Measurements from ENCODE around the gene GPD1. TPM values are rescaled to one million over a fixed set of nuclear protein-coding genes. Genes with fewer than 3 reads are reported as not detected.

The GPD1 gene
- total RNA-seq, 1 donor from 2014 or later, result 0.56 TPM

DNA sequence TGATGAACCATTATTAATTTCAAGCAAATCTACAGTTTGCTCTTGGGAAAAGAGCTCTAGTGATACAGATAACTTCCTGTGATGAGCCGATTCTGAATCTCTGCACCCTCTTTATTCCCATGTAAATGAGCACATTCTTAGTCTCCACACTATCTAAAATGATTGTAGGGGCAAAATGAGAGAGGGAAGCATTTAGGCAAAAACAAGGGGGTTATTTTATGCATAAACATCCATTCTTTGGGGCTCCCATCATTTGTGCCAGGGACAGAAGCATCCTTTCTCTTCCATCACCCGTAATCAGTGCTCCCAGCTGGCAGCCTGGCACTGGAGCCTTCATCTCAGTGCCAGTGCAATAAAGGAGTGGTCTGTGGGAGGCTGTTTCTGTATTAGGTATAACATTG lies 1.7 kb upstream of the GPD1 start:
- no peak for ATAC-seq

DNA sequence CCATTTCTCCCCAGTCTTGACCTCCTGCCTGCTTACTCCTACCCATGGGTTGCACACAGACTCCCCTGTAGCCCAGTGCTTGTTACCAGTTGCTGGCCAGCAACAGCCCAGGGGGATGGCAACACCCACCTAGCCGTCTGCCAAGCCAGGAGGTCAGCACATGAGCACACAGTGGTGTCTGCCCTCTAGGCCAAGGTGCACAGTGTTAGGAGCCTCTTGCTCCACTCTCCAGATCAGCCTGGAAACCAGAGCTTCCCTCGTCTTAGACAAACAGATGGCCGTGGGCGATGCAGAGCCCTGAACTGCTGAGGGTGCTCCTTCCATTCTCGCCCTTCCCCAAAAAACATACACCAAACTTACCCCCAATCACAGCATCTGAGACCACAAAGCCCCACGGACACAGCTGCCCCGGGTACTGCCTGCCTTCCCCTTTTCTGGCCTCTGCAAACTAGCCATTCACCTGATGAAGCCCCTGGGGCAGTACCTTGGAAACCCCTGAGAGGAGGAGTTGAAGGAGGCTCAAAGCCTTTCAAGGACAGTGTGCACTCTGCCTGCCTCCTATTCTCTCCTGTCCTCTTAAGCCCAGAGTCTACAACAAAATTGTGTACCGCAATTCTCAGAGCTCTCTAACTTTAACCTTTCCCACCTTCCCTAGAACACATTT lies 1.0 kb upstream of the GPD1 start:
- no peak for ATAC-seq

DNA sequence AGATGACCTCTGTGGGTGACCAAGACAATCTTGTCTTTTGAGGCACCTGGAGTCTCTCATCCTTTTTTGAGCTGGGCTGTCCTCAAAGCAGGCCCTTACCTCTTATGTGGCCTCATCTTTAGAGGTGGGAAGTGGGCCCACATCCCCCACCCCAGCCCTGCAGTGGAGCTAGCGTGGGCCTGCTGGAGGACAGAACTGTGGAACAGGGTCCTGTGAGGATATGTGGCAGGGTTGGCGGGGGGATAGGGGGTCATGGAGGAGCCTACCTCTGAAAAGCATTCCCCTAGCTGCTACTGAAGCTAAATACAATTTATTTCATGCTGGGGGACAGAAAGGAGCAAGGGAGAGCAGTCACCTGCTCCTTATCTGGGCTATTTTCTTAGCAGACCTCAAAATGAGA lies 457 bp upstream of the GPD1 start:
- ATAC-seq, result no peak

DNA sequence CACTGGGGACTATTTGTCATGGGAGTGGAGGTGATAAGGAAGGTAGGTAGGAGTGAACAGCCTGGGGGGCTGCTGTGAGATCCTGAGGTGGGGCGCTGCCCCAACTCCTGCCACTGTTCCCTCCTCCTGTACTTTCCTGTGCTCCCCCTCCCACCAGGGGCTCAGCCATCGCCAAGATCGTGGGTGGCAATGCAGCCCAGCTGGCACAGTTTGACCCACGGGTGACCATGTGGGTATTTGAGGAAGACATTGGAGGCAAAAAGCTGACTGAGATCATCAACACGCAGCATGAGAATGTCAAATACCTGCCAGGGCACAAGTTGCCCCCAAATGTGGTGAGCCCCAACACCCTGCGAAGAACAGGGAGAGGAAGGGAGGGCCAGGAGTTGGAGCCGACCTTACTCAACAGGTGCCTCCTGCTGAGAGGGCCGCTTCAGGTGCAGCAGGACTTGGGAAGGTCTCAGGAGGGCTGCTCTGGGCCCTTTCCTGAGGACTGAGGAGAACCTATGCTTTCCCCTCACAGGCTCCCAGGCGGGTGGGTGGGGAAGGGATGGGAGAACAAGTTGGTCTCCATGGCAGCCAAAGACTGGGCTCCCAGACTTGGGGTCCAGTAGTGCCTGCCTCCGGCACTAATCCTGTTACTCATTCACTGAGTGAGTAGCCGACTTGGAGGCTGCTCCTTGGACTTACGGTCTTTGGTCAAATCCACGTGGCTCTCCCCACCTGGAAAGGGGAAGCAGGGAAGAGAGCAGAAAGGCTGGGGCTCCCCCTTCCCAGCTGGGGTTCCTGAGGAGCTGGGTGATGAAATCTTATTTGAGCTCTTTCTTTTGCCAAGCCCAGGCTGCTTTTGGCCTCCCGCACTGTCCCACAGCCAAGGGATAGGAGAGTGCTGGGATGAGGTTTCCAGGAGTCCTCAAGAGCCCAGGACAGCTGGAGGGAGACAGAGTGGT lies 884 bp downstream of the GPD1 start:
- no peak for ATAC-seq

DNA sequence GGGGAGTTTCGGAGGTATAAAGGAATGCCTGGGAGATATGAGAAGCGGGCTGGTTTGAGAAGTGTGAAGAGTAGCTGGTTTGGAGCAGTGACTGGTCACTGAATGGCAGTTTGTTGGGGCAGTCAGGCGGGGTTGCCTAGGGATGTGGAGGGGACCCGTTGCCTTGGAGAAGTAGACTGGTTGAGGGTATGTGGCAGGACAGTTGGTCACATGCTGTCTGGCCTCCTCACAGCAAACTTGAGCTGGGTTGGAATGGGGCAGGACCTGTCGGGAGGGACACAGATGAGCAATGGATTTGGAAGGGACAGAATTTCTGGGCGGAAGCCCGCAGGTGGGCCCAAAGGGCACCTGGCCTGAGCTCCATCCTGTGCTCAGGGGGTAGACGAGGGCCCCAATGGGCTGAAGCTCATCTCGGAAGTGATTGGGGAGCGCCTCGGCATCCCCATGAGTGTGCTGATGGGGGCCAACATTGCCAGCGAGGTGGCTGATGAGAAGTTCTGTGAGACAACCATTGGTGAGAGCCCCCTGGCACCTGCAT lies 2.2 kb downstream of the GPD1 start:
- ATAC-seq, result no peak

DNA sequence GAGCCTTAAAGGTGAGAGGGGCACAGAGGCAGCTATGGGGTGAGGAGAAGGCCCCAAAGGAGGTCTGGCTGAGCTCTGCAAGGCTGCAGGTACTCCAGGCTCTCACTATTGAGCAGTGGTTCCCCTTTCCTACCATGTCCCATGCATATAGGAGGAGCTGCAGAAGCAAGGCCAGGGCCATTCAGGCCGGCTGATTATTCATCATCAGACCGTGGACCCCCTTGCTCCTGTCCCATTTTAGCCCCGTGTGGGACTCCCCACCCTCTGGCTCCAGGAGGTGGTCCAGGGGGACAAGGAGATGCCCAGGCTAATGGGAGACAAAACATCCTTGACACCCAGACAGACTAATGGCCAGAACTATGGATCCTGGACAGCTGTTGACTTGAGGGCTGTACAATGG lies 3.1 kb downstream of the GPD1 start:
- ATAC-seq, result no peak

DNA sequence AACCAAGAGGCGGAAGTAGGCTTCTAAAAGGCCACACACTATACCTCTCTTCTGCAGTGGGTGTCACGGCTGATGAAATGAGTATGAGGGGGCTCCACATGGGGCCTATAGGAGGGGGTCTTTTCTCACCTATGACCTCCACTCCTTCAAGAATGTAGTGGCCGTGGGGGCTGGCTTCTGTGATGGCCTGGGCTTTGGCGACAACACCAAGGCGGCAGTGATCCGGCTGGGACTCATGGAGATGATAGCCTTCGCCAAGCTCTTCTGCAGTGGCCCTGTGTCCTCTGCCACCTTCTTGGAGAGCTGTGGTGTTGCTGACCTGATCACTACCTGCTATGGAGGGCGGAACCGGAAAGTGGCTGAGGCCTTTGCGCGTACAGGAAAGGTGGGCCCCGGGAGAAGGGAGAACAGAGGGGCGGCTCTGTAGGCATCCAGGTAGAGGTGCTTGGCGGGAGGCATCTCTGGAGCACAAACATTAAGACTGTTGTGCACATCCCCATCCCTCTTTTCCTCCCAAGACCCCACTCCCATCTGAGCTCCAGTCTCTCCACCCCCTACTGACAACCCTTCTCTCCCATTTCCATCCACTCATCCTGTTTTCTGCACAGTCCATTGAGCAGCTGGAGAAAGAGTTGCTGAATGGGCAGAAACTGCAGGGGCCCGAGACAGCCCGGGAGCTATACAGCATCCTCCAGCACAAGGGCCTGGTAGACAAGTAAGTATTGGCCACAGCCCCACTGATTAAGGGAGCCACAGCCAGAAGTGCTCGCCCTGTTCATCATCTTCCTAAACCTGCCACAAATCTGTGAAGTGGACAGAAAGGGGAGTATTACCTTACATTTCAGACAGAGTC lies 3.8 kb downstream of the GPD1 start:
- ATAC-seq, result no peak

DNA sequence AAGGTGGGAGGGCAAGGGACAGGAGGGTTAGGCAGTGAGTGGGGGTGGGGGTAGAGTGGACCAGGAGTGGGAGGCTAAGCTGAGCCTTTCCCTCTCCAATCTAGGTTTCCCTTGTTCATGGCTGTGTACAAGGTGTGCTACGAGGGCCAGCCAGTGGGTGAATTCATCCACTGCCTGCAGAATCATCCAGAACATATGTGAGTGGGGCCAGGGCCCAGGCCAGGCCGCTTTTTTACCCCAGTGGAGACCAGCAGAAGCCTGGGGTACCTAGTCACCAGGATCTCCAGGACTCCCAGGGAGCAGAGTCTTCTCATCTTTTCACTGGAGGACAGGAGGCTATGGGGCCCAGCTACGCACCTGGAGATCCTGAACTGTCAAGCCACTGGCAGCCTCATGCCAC lies 5.5 kb downstream of the GPD1 start:
- no peak for ATAC-seq

DNA sequence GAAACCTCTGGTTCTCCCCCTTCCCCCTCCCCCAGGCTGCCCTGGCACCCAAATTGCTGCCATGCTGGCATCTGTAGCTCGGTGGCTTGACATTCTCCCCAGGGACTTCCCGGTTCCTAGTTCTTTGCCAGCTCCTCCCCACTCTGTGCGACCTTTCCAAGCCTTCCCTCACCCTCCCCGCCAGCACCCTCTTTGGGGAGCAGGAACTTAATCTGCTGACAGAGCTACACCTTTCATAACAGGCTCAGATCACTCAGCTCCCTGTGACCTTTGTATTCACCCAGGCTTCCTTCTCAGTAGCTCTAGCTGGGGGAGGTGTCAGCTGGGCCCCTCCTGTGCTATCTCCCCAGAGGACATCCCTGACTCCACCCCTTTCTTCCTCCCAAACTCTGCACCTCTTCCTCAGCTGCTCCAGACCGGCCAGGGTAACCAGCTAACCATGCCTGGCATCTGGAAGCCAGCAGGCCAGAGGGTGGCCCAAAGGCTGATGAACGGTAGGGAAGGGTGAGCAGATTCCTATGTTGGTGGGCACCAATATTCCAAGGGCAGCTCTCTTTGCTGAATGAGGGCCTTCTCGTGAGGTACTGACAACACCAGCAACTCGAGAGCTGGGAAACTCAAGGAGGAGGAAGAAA lies 6.4 kb downstream of the GPD1 start:
- peak; percentile 2 for ATAC-seq

DNA sequence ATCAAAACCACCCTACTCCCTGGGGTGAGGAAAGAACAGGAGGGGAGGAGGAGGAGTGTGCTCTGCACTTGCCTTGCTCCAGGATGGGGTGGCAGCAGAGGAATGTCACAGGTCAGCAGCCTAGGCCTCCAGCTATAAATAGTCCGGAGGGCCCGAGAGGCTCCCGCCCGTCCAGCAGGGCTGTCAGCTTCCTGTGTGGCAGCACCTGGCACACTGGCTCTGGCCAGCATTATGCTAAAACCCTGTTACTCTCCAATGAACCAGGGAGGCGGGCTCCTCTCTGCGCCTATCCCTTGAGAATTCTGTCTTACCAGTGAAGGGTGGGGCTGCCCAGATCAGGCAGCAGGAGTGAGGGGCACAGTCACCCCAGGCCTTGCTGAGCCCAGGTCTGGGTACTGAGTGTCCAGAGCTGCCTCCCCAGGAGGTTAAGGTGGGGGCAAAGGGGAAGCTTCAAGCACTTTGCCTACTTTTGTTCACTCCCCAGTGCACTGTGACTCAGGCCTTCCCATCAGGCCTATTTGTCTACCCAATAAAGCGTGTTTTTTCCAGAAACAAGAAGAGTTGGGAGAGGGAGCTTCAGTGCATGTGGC lies 7.0 kb downstream of the GPD1 start:
- ATAC-seq, result peak; percentile 0

DNA sequence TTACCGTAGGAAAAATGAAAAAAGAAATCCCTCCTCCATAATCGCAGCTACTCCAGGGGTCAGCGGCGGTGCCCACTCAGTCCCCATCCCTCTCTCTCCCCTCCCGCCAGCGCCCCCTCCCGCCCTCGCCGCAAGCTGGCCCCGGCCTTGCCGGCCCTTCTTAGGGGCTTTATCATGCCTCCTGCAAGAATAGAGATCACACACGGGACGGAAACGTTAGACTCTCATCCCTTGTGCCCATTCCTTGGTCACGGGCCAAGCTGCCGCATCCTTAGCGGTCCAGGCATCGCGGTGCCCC lies 7.5 kb downstream of the GPD1 start:
- ATAC-seq, result no peak

DNA sequence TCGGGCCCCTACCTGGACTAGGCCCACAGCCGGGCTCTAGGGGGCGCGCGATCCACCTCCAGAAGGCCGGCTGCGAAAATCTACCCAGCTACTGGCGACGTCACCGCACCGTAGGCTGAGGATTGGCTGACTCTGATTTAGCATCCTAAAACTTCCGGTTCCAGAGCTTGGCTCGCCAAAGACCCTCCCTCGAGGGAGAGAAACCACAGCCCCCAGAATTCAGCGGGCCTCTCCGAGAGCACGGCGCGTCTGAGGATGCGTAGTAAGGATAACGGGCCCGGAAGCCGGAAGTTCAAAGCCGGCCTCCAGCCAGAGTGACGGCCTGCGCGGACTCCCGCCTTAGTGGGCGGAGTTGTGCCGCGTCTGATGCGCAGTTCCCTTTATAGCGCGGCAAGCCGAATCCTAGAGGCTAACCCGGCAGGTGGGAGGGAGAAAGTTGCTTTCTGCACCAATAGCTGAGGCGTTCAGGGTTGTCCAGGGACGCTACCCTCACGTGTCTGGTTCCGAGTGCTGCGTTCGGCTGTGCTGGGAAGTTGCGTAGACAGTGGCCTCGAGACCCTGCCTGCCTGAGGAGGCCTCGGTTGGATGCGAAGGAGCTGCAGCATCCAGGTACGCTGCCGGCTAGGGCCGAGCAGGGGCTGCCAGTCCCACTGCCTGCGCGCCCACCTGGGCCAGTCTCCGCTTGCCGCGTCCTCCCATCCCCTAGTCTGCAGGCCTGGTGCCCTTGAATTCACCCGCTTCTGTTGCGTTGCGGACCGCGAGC lies 8.1 kb downstream of the GPD1 start, which contains the start of gene COX14:
COX14 (plus strand) TSS at position 544 of the 763 bp plus-strand sequence. CDS start 7,808 bp downstream, outside the sequence.
- peak; percentile 95 for ATAC-seq

DNA sequence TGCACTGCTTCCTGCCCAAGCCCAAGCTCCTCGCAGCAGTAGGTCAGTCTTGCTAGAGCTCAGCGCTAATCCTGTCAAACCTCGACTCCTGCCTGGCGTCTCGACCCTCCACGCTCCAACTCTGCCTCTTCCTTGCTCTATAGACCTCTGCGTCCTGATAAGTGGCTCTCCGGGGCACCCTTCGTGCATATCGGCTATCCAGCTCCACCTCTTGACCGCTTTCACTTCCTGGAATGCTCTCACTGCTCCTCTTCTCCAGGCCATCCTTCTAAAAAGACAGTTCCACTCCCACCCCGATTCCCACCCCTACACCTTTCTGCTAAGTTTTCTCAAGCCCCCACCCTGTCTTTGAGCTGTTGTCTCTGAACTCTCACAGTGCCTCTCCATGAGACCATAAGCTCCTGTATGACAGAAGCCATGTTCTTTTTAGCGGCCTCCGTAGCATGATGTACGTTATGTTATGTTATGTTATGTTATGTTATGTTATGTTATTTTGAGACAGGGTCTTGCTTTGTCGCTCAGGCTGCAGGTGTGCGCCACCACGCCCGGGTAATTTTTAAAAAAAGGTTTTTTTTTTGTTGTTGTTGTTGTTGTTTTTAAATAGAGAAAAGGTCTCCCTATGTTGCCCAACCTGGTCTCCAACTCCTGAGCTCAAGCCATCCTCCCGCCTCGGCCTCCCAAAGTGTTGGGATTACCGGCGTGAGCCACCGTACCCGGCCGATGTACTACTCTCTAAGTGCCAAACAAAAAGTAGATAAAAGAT lies 8.8 kb downstream of the GPD1 start:
- ATAC-seq, result peak; percentile 0

DNA sequence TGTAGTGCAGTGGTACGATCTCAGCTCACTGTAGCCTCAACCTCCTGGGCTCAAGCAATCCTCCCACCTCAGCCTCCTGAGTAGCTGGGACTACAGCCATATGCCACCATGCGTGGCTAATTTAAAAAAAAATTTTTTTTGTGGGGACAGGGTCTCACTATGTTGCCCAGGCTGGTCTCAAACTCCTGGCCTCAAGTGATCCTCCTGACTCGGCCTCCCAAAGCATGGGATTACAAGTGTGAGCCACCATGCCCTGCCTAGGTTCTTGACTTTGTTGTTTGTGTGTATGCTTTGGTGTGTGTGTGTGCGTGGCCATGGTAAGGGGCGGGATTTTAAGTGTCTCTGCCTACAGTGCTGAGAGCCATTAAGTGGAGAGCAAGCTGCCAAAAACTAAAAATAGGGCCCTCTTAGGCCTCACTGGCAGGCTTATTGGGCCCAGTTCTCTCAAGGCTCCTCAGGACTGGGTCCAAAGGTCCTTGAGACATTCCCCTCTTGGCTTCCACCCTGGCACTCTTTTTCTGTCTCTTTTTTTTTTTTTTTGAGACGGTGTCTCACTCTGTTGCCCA lies 13.3 kb downstream of the GPD1 start:
- ATAC-seq, result no peak

DNA sequence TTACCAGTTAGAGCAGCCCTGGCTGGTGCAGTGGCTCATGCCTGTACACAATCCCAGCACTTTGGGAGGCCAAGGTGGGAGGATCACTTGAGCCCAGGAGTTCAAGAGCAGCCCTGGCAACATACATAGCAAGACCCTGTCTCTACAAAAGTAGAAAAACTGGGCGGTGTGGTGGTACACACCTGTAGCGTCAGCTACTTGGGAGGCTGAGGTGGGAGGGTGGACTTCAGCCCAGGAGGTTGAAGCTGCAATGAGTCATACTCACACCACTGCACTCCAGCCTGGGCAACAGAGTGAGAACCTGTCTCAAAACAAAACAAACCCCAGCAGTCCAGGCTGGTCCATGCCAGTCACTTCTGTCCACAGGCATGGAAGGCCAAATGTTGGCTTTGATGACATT lies 15.6 kb downstream of the GPD1 start:
- ATAC-seq, result no peak

DNA sequence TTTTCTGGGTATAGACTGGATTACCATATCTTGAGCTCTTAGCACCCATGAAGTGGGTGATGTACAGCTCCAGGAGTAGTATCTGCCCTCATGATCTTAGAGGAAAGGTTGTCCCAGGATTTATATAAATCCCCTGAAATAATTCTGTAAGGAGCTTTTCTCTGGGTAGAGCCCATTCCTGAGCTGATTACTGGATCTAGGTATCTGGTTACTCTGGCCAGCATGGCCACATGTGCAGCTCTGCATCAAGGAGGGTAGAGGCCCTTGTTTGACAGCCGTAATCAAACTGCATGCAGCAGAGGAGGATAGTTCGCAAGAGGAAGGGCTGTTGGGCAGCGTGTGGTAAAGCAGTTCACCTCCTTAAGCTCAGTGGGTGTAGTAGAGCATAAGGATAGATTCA lies 16.7 kb downstream of the GPD1 start:
- ATAC-seq, result no peak

DNA sequence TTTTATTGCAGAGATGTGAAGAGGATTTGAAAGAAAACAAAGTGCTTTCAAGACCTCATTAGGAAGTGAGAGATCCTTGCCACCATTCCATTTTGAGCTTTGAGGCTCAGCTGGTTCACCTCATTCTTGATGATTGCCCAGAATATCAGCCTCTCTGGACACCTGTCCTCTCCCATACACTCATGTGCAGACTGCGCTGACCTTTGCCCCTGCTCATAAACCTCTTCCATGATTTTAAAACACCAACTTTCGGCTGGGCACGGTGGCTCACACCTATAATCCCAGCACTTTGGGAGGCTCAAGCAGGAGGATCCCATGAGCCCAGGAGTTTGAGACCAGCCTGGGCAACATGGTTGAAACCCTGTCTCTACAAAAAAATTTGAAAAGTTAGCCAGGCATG lies 17.1 kb downstream of the GPD1 start:
- no peak for ATAC-seq

DNA sequence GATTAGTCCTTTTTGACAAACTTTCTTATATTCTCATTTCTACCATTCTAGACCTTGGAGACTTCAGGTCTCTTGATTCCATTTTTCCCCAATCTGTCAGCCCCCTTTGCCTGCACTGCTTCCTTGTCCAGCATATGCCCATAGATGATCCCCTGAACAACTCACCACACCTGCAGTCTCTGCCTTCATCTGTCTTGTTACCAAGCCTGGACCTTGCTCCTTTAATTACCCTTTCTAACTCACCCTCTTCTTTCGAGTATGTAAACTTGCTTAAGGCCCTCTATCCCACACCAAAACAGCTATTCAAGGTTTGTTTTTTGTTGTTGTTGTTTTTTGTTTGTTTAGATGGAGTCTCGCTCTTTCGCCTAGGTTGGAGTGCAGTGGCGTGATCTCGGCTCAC lies 17.8 kb downstream of the GPD1 start:
- ATAC-seq, result no peak

DNA sequence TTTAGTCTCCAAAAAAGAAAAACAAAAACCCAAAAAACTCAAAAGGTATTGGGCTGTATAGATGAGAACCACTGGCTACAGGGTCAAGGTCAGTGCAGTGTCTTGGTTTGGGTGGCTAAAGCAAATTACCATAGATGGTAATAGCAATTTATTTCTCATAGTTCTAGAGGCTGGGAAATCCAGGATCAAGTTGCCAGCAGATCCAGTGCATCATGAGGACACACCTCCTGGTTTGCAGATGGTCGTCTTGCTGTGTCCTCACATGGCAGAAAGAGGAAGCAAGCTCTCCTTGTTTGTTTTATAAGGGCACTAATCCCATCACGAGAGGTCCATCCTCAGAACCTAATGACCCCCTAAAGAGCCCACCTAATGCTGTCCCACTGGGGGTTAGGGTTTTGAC lies 19.4 kb downstream of the GPD1 start:
- ATAC-seq, result no peak

DNA sequence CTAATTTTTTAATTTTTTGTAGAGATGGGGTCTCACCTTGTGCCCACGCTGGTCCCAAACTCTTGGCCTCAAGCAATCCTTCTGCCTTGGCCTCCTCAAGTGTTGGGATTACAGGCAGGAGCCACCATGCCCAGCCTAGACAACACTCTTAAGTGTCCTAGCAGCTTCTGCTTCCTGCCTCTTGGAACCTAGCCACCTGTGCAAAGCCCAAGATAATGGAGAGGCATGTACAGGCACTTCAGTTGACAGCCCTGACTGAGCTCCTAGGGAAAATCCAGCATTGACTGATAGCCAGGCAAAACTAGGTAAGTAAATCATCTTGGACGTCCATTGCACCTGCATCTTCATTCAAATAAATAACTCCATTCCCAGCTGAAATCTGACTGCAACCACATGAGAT lies 23.7 kb downstream of the GPD1 start:
- peak; percentile 78 for ATAC-seq
